CD8-positive, alpha-beta memory T cell (primary cell): ENCODE data around the gene WDR26. TPM values are rescaled to one million over a fixed set of nuclear protein-coding genes. Genes with fewer than 3 reads are reported as not detected.

Experiments
- CTCF ChIA-PET: fragments of 350-600 bp; sonication (Branson Sonifier 250); formaldehyde crosslinking; loops from one replicate; lab custom pipeline; 2021; ENCODE audit warnings: antibody characterized with exemption; lab: Charles Lee
- POLR2A ChIA-PET: fragments of 350-600 bp; sonication (Branson Sonifier 250); formaldehyde crosslinking; loops from one replicate; lab custom pipeline; 2021; ENCODE audit warnings: antibody characterized with exemption; lab: Charles Lee
- DNase-seq, 5 donors: peaks; one replicate each; pipeline versions ENCODE4 v3.0.0 to v3.0.0-alpha.2; 2020 to 2022; ENCODE audit warnings: mixed read lengths in 1 of 5
- H3K27ac ChIP-seq: one replicate; pipeline ENCODE4 v1.7.0; 2013; ENCODE audit warnings: low read depth, mild to moderate bottlenecking, low read length, moderate library complexity
- H3K27me3 ChIP-seq: 2 replicates; pipeline ENCODE4 v1.7.0; 2013; ENCODE audit warnings: low read length, mild to moderate bottlenecking; ENCODE audit not compliant: insufficient read depth, poor library complexity, severe bottlenecking
- H3K36me3 ChIP-seq: 2 replicates; pipeline ENCODE4 v1.7.0; 2013; ENCODE audit warnings: mild to moderate bottlenecking, low read length, moderate library complexity; ENCODE audit not compliant: insufficient read depth
- H3K4me1 ChIP-seq: 2 replicates; pipeline ENCODE4 v1.7.0; 2013; ENCODE audit warnings: mild to moderate bottlenecking, low read length, moderate library complexity; ENCODE audit not compliant: insufficient read depth
- H3K4me3 ChIP-seq: 2 replicates; pipeline ENCODE4 v1.7.0; 2013; ENCODE audit warnings: mild to moderate bottlenecking, low read length
- H3K9me3 ChIP-seq: 2 replicates; pipeline ENCODE4 v1.7.0; 2013; ENCODE audit warnings: mild to moderate bottlenecking, low read length
- H3K27ac Mint-ChIP-seq, 8 donors: one replicate each; pipeline ENCODE4 v1.8.0; 2020 to 2021; ENCODE audit warnings: mixed read lengths in 8 of 8, mild to moderate bottlenecking in 6 of 8, inconsistent platforms in 3 of 8, moderate library complexity in 3 of 8
- H3K27me3 Mint-ChIP-seq, 2 donors: one replicate each; pipeline ENCODE4 v1.8.0; 2020 to 2021; ENCODE audit warnings: mixed read lengths in 2 of 2, mild to moderate bottlenecking in 1 of 2, moderate library complexity in 1 of 2
- H3K36me3 Mint-ChIP-seq, 3 donors: one replicate each; pipeline ENCODE4 v1.8.0; 2020 to 2021; ENCODE audit warnings: mixed read lengths in 3 of 3, inconsistent platforms in 1 of 3, mild to moderate bottlenecking in 1 of 3
- H3K4me1 Mint-ChIP-seq, 3 donors: one replicate each; pipeline ENCODE4 v1.8.0; 2020 to 2021; ENCODE audit warnings: mixed read lengths in 3 of 3, inconsistent platforms in 1 of 3, mild to moderate bottlenecking in 1 of 3
- H3K4me3 Mint-ChIP-seq, 7 donors: one replicate each; pipeline ENCODE4 v1.8.0; 2020 to 2021; ENCODE audit warnings: mixed read lengths in 7 of 7, mild to moderate bottlenecking in 6 of 7, moderate library complexity in 4 of 7, inconsistent platforms in 2 of 7
- H3K9me3 Mint-ChIP-seq, 5 donors: one replicate each; pipeline ENCODE4 v1.8.0; 2020 to 2022; ENCODE audit warnings: mixed read lengths in 5 of 5, mild to moderate bottlenecking in 3 of 5, moderate library complexity in 2 of 5, inconsistent platforms in 1 of 5
- polyA plus RNA-seq: library from polyadenylated mRNA; unstranded; fragments of 300-500 nt; fragmentation: Illumina TruSeq; gene quantifications from one replicate; pipeline ENCODE4 v1.2.3, GENCODE V29; 2021
- total RNA-seq, 2 experiments: library from RNA; stranded (reverse); gene quantifications; one replicate each; pipeline ENCODE4 v1.2.3, GENCODE V29; 2021

The WDR26 gene
- total and polyA plus RNA-seq, 3 experiments from 2014 or later, result 5.6 to 66.1 (median 65.8) TPM

GRCh38 chr1:224459966-224460365, 25.4 kb upstream of the WDR26 start:
- H3K4me1 Mint-ChIP-seq, result peaks cover 8 to 12% (median 9%) of the 10 kb centered on the region in 3 donors
- peaks cover 0 to 1% (median 0%) of the 10 kb centered on the region in 3 donors for H3K36me3 Mint-ChIP-seq
- H3K27ac Mint-ChIP-seq, result peak overlapping the region in 4 of 8 donors; percentile 32 to 72 (median 56)
- no peaks in the 10 kb centered on the region for H3K36me3 ChIP-seq
- no peaks in the 10 kb centered on the region for H3K9me3 Mint-ChIP-seq
- H3K27ac ChIP-seq, result no peak overlapping the region
- H3K4me3 Mint-ChIP-seq, result no peak overlapping the region
- no peaks in the 10 kb centered on the region for H3K27me3 Mint-ChIP-seq
- POLR2A ChIA-PET, result no interaction called here
- H3K9me3 ChIP-seq, result no peaks in the 10 kb centered on the region
- CTCF ChIA-PET, result interaction anchor here (1.0 to 3.6 kb wide), 4 partner anchors 12 to 343 kb away, joined by 3 to 23 read pairs (median 4); no protein-coding TSS in a partner anchor
- peaks cover 6% of the 10 kb centered on the region for H3K4me1 ChIP-seq
- H3K27me3 ChIP-seq, result no peaks in the 10 kb centered on the region
- H3K4me3 ChIP-seq, result no peak overlapping the region
- DNase-seq, result no peak

- peaks cover 6% of the 10 kb centered on the region for H3K4me1 ChIP-seq
- Mint-ChIP-seq H3K4me1 (peaks cover 8 to 12% (median 9%) of the 10 kb centered on the region in 3 donors), H3K36me3 (peaks cover 0 to 2% (median 1%) of the 10 kb centered on the region in 3 donors), H3K4me3 (no peak overlapping the region), H3K27me3 (no peaks in the 10 kb centered on the region), H3K9me3 (no peaks in the 10 kb centered on the region), H3K27ac (no peak overlapping the region)
- no peak overlapping the region for H3K4me3 ChIP-seq
- CTCF ChIA-PET, result interaction anchor here (3.6 kb wide), 1 partner anchor 77 kb away, joined by 23 read pairs; no protein-coding TSS in a partner anchor
- no peak overlapping the region for H3K27ac ChIP-seq
- POLR2A ChIA-PET, result no interaction called here
- H3K9me3 ChIP-seq, result no peaks in the 10 kb centered on the region
- H3K36me3 ChIP-seq, result no peaks in the 10 kb centered on the region
- H3K27me3 ChIP-seq, result no peaks in the 10 kb centered on the region
- no peak for DNase-seq
These were observed 24.4 kb upstream of the WDR26 start for GRCh38 chr1:224458996-224459395.

GRCh38 chr1:224458296-224458695, 23.7 kb upstream of the WDR26 start:
- no peaks in the 10 kb centered on the region for H3K36me3 ChIP-seq
- Mint-ChIP-seq H3K4me1 (peaks cover 8 to 12% (median 9%) of the 10 kb centered on the region in 3 donors), H3K9me3 (no peaks in the 10 kb centered on the region), H3K27ac (no peak overlapping the region), H3K27me3 (no peaks in the 10 kb centered on the region), H3K36me3 (peaks cover 0 to 2% (median 1%) of the 10 kb centered on the region in 3 donors), H3K4me3 (no peak overlapping the region)
- no peaks in the 10 kb centered on the region for H3K27me3 ChIP-seq
- H3K9me3 ChIP-seq, result no peaks in the 10 kb centered on the region
- no peak overlapping the region for H3K27ac ChIP-seq
- H3K4me3 ChIP-seq, result no peak overlapping the region
- ChIA-PET CTCF (interaction anchor here (1.0 to 3.6 kb wide), 15 partner anchors 8 to 344 kb away, joined by 3 to 23 read pairs (median 7); partner anchors contain the start of gene FBXO28), POLR2A (no interaction called here)
- peaks cover 6% of the 10 kb centered on the region for H3K4me1 ChIP-seq
- no peak for DNase-seq

- Mint-ChIP-seq H3K36me3 (peaks cover 0 to 4% (median 3%) of the 10 kb centered on the region in 3 donors), H3K9me3 (no peaks in the 10 kb centered on the region), H3K4me1 (peaks cover 8 to 12% (median 9%) of the 10 kb centered on the region in 3 donors), H3K27ac (peak overlapping the region in 2 of 8 donors; percentile 18 to 89), H3K4me3 (peak overlapping the region in 1 of 7 donors; percentile 52), H3K27me3 (no peaks in the 10 kb centered on the region)
- H3K4me1 ChIP-seq, result peaks cover 6% of the 10 kb centered on the region
- H3K27ac ChIP-seq, result no peak overlapping the region
- H3K4me3 ChIP-seq, result no peak overlapping the region
- CTCF ChIA-PET, result interaction anchor here (0.9 to 3.6 kb wide), 21 partner anchors 9 to 343 kb away, joined by 3 to 23 read pairs (median 7); partner anchors contain the start of genes FBXO28, NVL and WDR26
- H3K36me3 ChIP-seq, result no peaks in the 10 kb centered on the region
- H3K27me3 ChIP-seq, result no peaks in the 10 kb centered on the region
- POLR2A ChIA-PET, result no interaction called here
- DNase-seq, result no peak
- H3K9me3 ChIP-seq, result no peaks in the 10 kb centered on the region
These were observed 23.2 kb upstream of the WDR26 start for GRCh38 chr1:224457782-224458144.

GRCh38 chr1:224456637-224456953, 22.0 kb upstream of the WDR26 start:
- H3K4me3 Mint-ChIP-seq, result peak overlapping the region in 1 of 7 donors; percentile 48
- H3K27me3 Mint-ChIP-seq, result no peaks in the 10 kb centered on the region
- Histone ChIP-seq H3K4me3 (no peak overlapping the region), H3K36me3 (no peaks in the 10 kb centered on the region), H3K9me3 (no peaks in the 10 kb centered on the region), H3K27ac (no peak overlapping the region), H3K27me3 (no peaks in the 10 kb centered on the region), H3K4me1 (peaks cover 6% of the 10 kb centered on the region)
- H3K9me3 Mint-ChIP-seq, result no peaks in the 10 kb centered on the region
- peak overlapping the region in 2 of 8 donors; percentile 18 to 32 for H3K27ac Mint-ChIP-seq
- CTCF ChIA-PET, result interaction anchor here (0.6 to 3.6 kb wide), 14 partner anchors 9 to 645 kb away, joined by 3 to 23 read pairs (median 8); partner anchors contain the start of gene FBXO28
- DNase-seq, result no peak
- POLR2A ChIA-PET, result no interaction called here
- H3K36me3 Mint-ChIP-seq, result peaks cover 0 to 4% (median 3%) of the 10 kb centered on the region in 3 donors
- H3K4me1 Mint-ChIP-seq, result peaks cover 8 to 12% (median 9%) of the 10 kb centered on the region in 3 donors

GRCh38 chr1:224454402-224455055, 19.9 kb upstream of the WDR26 start:
- POLR2A ChIA-PET, result no interaction called here
- CTCF ChIA-PET, result no interaction called here

GRCh38 chr1:224450561-224451350, 16.2 kb upstream of the WDR26 start:
- no peaks in the 10 kb centered on the region for H3K9me3 Mint-ChIP-seq
- no peak overlapping the region for H3K4me3 Mint-ChIP-seq
- H3K4me1 ChIP-seq, result no peaks in the 10 kb centered on the region
- CTCF ChIA-PET, result no interaction called here
- POLR2A ChIA-PET, result no interaction called here
- peak overlapping the region in 5 of 8 donors; percentile 8 to 88 (median 67) for H3K27ac Mint-ChIP-seq
- no peaks in the 10 kb centered on the region for H3K27me3 ChIP-seq
- H3K27me3 Mint-ChIP-seq, result no peaks in the 10 kb centered on the region
- H3K4me1 Mint-ChIP-seq, result peaks cover 5 to 19% (median 11%) of the 10 kb centered on the region in 3 donors
- no peak for DNase-seq
- no peak overlapping the region for H3K27ac ChIP-seq
- peaks cover 3 to 9% (median 6%) of the 10 kb centered on the region in 3 donors for H3K36me3 Mint-ChIP-seq
- H3K4me3 ChIP-seq, result no peak overlapping the region
- no peaks in the 10 kb centered on the region for H3K36me3 ChIP-seq
- H3K9me3 ChIP-seq, result no peaks in the 10 kb centered on the region

More at GRCh38 chr1:224454402-224455055, 19.9 kb upstream of the WDR26 start:
- H3K36me3 Mint-ChIP-seq, result peaks cover 3 to 7% (median 6%) of the 10 kb centered on the region in 3 donors
- no peak overlapping the region for H3K27ac ChIP-seq
- no peaks in the 10 kb centered on the region for H3K27me3 ChIP-seq
- peak overlapping the region in 2 of 8 donors; percentile 23 to 32 for H3K27ac Mint-ChIP-seq
- no peaks in the 10 kb centered on the region for H3K36me3 ChIP-seq
- H3K9me3 ChIP-seq, result no peaks in the 10 kb centered on the region
- H3K4me3 ChIP-seq, result no peak overlapping the region
- no peaks in the 10 kb centered on the region for H3K27me3 Mint-ChIP-seq
- H3K4me1 ChIP-seq, result peaks cover 6% of the 10 kb centered on the region
- no peak overlapping the region for H3K4me3 Mint-ChIP-seq
- H3K9me3 Mint-ChIP-seq, result no peaks in the 10 kb centered on the region
- peaks cover 13 to 27% (median 19%) of the 10 kb centered on the region in 3 donors for H3K4me1 Mint-ChIP-seq
- DNase-seq, result no peak
